Muscle layer of colon (tissue), 2 donors: ENCODE measurements around the gene UGT1A4.

Source experiments
- H3K27ac ChIP-seq: one replicate; pipeline ENCODE4 v1.7.0; 2013; ENCODE audit warnings: low read depth, mild to moderate bottlenecking, low read length, moderate library complexity
- H3K27me3 ChIP-seq, 2 donors: one replicate each; pipeline ENCODE4 v1.7.0; 2013; ENCODE audit warnings: low read length in 2 of 2, mild to moderate bottlenecking in 2 of 2; ENCODE audit not compliant: insufficient read depth in 2 of 2, control insufficient read depth in 1 of 2
- H3K36me3 ChIP-seq: one replicate; pipeline ENCODE4 v1.7.0; 2013; ENCODE audit warnings: mild to moderate bottlenecking, low read length; ENCODE audit not compliant: insufficient read depth
- H3K4me1 ChIP-seq: one replicate; pipeline ENCODE4 v1.7.0; 2013; ENCODE audit warnings: mild to moderate bottlenecking, low read length; ENCODE audit not compliant: insufficient read depth
- H3K4me3 ChIP-seq, 2 donors: one replicate each; pipeline ENCODE4 v1.7.0; 2013; ENCODE audit warnings: low read length in 2 of 2, low read depth in 1 of 2, mild to moderate bottlenecking in 1 of 2, moderate library complexity in 1 of 2
- H3K9ac ChIP-seq: one replicate; pipeline ENCODE4 v1.7.0; 2013; ENCODE audit warnings: low read length
- H3K9me3 ChIP-seq: one replicate; pipeline ENCODE4 v1.7.0; 2013; ENCODE audit warnings: mild to moderate bottlenecking, low read length
- donor health status: abdominal sarcoma.
- donor health status: Adenocarcinoma of cecum.

Gene UGT1A4

GRCh38 chr2:233817361-233817911 lies 98.9 kb downstream of the UGT1A4 start:
- H3K4me1 ChIP-seq = no peaks in the 10 kb centered on the region
- H3K36me3 ChIP-seq = no peaks in the 10 kb centered on the region
- H3K9ac ChIP-seq = no peak overlapping the region
- H3K4me3 ChIP-seq = no peak overlapping the region
- no peaks in the 10 kb centered on the region for H3K27me3 ChIP-seq
- H3K27ac ChIP-seq = no peak overlapping the region
- no peaks in the 10 kb centered on the region for H3K9me3 ChIP-seq

- Histone ChIP-seq H3K27me3 (no peaks in the 10 kb centered on the region), H3K36me3 (no peaks in the 10 kb centered on the region), H3K9ac (no peak overlapping the region), H3K9me3 (no peaks in the 10 kb centered on the region), H3K4me1 (no peaks in the 10 kb centered on the region), H3K4me3 (no peak overlapping the region), H3K27ac (no peak overlapping the region)
These were observed 99.6 kb downstream of the UGT1A4 start for GRCh38 chr2:233817995-233818638.

- no peak overlapping the region for H3K9ac ChIP-seq
- H3K4me1 ChIP-seq = no peaks in the 10 kb centered on the region
- H3K36me3 ChIP-seq = no peaks in the 10 kb centered on the region
- no peaks in the 10 kb centered on the region for H3K27me3 ChIP-seq
- no peaks in the 10 kb centered on the region for H3K9me3 ChIP-seq
- no peak overlapping the region for H3K27ac ChIP-seq
- H3K4me3 ChIP-seq = no peak overlapping the region
These were observed 100.4 kb downstream of the UGT1A4 start for GRCh38 chr2:233818639-233819621.

GRCh38 chr2:233819884-233820773 lies 101.6 kb downstream of the UGT1A4 start:
- Histone ChIP-seq H3K9me3 (no peaks in the 10 kb centered on the region), H3K9ac (no peak overlapping the region), H3K36me3 (no peaks in the 10 kb centered on the region), H3K27me3 (no peaks in the 10 kb centered on the region), H3K4me3 (no peak overlapping the region), H3K27ac (no peak overlapping the region), H3K4me1 (no peaks in the 10 kb centered on the region)

- H3K4me3 ChIP-seq = no peak overlapping the region
- no peak overlapping the region for H3K9ac ChIP-seq
- H3K27ac ChIP-seq = no peak overlapping the region
- no peaks in the 10 kb centered on the region for H3K9me3 ChIP-seq
- H3K27me3 ChIP-seq = no peaks in the 10 kb centered on the region
- no peaks in the 10 kb centered on the region for H3K36me3 ChIP-seq
- H3K4me1 ChIP-seq = no peaks in the 10 kb centered on the region
These were observed 102.2 kb downstream of the UGT1A4 start for GRCh38 chr2:233820774-233821105.

GRCh38 chr2:233821196-233821595 lies 102.7 kb downstream of the UGT1A4 start:
- Histone ChIP-seq H3K9ac (no peak overlapping the region), H3K4me3 (no peak overlapping the region), H3K9me3 (no peaks in the 10 kb centered on the region), H3K27ac (no peak overlapping the region), H3K27me3 (no peaks in the 10 kb centered on the region), H3K4me1 (no peaks in the 10 kb centered on the region), H3K36me3 (no peaks in the 10 kb centered on the region)

GRCh38 chr2:233821709-233822100 lies 103.2 kb downstream of the UGT1A4 start:
- Histone ChIP-seq H3K27me3 (no peaks in the 10 kb centered on the region), H3K4me3 (no peak overlapping the region), H3K36me3 (no peaks in the 10 kb centered on the region), H3K4me1 (no peaks in the 10 kb centered on the region), H3K27ac (no peak overlapping the region), H3K9me3 (no peaks in the 10 kb centered on the region), H3K9ac (no peak overlapping the region)

- Histone ChIP-seq H3K4me3 (no peak overlapping the region), H3K27ac (no peak overlapping the region), H3K36me3 (no peaks in the 10 kb centered on the region), H3K4me1 (no peaks in the 10 kb centered on the region), H3K9me3 (no peaks in the 10 kb centered on the region), H3K9ac (no peak overlapping the region), H3K27me3 (no peaks in the 10 kb centered on the region)
These were observed 103.7 kb downstream of the UGT1A4 start for GRCh38 chr2:233822101-233822771.
